ENCODE results near the gene KRTAP10-12.

The KRTAP10-12 gene

GRCh38 chr21:44695184-44695583 lies 1.8 kb upstream of the KRTAP10-12 start:
- no peak overlapping the region for H3K4me3 ChIP-seq (ENCODE audit: low read depth, low read length)
- TF ChIP-seq CTCF (IDR thresholded peaks at IDR 0.05; ENCODE audit: low read depth, low read length, missing control alignments) = no peak
- no peak for DNase-seq (ENCODE audit: low read depth)

GRCh38 chr21:44695641-44696040 lies 1.3 kb upstream of the KRTAP10-12 start:
- no peak for DNase-seq (ENCODE audit: low read depth)
- no peak for TF ChIP-seq CTCF (IDR thresholded peaks at IDR 0.05; ENCODE audit: low read depth, low read length, missing control alignments)
- no peak overlapping the region for H3K4me3 ChIP-seq (ENCODE audit: low read depth, low read length)

- TF ChIP-seq CTCF (IDR thresholded peaks at IDR 0.05; ENCODE audit: low read depth, low read length, missing control alignments) = no peak
- DNase-seq (ENCODE audit: low read depth) = no peak
- H3K4me3 ChIP-seq (ENCODE audit: low read depth, low read length) = no peak overlapping the region
Measured at GRCh38 chr21:44696572-44696971, 400 bp upstream of the KRTAP10-12 start.

- TF ChIP-seq CTCF (IDR thresholded peaks at IDR 0.05; ENCODE audit: low read depth, low read length, missing control alignments) = no peak
- no peak for DNase-seq (ENCODE audit: low read depth)
- H3K4me3 ChIP-seq (ENCODE audit: low read depth, low read length) = no peak overlapping the region
Measured at GRCh38 chr21:44697811-44698734, 1.1 kb downstream of the KRTAP10-12 start.

- no peak overlapping the region for H3K4me3 ChIP-seq (ENCODE audit: low read depth, low read length)
- no peak for DNase-seq (ENCODE audit: low read depth)
- no peak for TF ChIP-seq CTCF (IDR thresholded peaks at IDR 0.05; ENCODE audit: low read depth, low read length, missing control alignments)
Measured at GRCh38 chr21:44699502-44700001, 2.6 kb downstream of the KRTAP10-12 start.

GRCh38 chr21:44700101-44701022 lies 3.4 kb downstream of the KRTAP10-12 start:
- H3K4me3 ChIP-seq (ENCODE audit: low read depth, low read length) = no peak overlapping the region
- DNase-seq (ENCODE audit: low read depth) = no peak
- no peak for TF ChIP-seq CTCF (IDR thresholded peaks at IDR 0.05; ENCODE audit: low read depth, low read length, missing control alignments)

Data from GM12864 (cell line).